Thyroid gland (tissue), 4 donors: Measurements from ENCODE around the gene ALPK3. TPM values are rescaled to one million over a fixed set of nuclear protein-coding genes. Genes with fewer than 3 reads are reported as not detected.

Source experiments
- DNase-seq, 2 donors: peaks; one replicate each; pipeline ENCODE4 v3.0.0-alpha.2; 2019
- H3K27ac ChIP-seq, 3 donors: fragments of 200-600 bp; sonication (generic); 1 replicate in 2 of 3; 2 replicates in 1 of 3; pipeline ENCODE4 v1.5.1; 2016 to 2019; ENCODE audit warnings: mild to moderate bottlenecking in 1 of 3, moderate library complexity in 1 of 3
- H3K27me3 ChIP-seq: fragments of 200-600 bp; sonication (generic); one replicate; pipeline ENCODE4 v1.5.1; 2019
- H3K36me3 ChIP-seq, 2 donors: fragments of 200-600 bp; sonication (generic); one replicate each; pipeline ENCODE4 v1.5.1; 2016 to 2019
- H3K4me1 ChIP-seq, 2 donors: fragments of 200-600 bp; sonication (generic); one replicate each; pipeline ENCODE4 v1.5.1; 2017 to 2019
- H3K4me3 ChIP-seq, 3 donors: fragments of 200-600 bp; sonication (generic); replicated peaks in 1 of 3; 1 replicate in 2 of 3; 2 replicates in 1 of 3; pipeline ENCODE4 v1.5.1; 2016; ENCODE audit warnings: mild to moderate bottlenecking in 1 of 3
- H3K9me3 ChIP-seq: fragments of 200-600 bp; sonication (generic); one replicate; pipeline ENCODE4 v1.5.1; 2017
- POLR2A ChIP-seq, 2 donors: fragments of 450-650 bp; IDR thresholded peaks; one replicate each; pipeline ENCODE4 v1.6.1; 2017; ENCODE audit warnings: antibody characterized with exemption in 2 of 2, mild to moderate bottlenecking in 2 of 2, moderate library complexity in 1 of 2
- WGBS, 2 donors: methylation state at CpG; one replicate each; pipeline ENCODE4 v1.1.5; 2017; 5-methylcytosine and 5-hydroxymethylcytosine counted together
- intact Hi-C: fragments of 100-400 bp; cut with DNase I; formaldehyde crosslinking; loops from one replicate; pipeline ENCODE4 v1.15.1; 2023
- total RNA-seq, 4 donors: library from RNA; depleted of rRNA; stranded (reverse); fragments of >200 nt; gene quantifications; one replicate each; pipeline ENCODE4 v1.2.3, GENCODE V29; 2016
- TF ChIP-seq, protein P1 (sequence below), 6 experiments: fragments of 200-600 bp in 3 of 6; fragments of 450-650 bp in 3 of 6; sonication (generic) in 3 of 6; IDR thresholded peaks; one replicate each; pipeline ENCODE4 v1.5.1; 2016 to 2019; ENCODE audit warnings: antibody characterized with exemption in 6 of 6, mild to moderate bottlenecking in 2 of 6, inconsistent platforms in 1 of 6, moderate library complexity in 1 of 6

The ALPK3 gene
- total RNA-seq, 4 donors from 2014 or later: 5.8 to 10.4 (median 7.4) TPM

DNA sequence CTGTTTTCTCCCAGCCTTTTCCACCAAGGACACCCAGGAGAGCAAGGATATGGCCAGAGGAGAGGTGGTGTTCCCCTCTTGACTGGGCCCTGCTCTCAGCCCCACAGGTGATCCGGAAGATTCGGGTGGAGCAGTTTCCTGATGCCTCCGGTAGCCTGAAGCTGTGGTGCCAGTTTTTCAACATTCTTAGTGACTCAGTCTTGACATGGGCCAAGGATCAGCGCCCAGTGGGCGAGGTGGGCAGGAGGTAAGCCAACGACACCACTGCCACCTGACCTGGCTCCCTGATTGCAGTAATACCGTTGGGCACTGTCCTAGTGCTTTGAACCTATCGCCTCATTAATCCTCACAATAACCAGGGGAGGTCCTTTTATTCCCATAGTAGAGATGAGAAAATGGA lies 42.0 kb downstream of the ALPK3 start:
- TF ChIP-seq, protein P1, sequence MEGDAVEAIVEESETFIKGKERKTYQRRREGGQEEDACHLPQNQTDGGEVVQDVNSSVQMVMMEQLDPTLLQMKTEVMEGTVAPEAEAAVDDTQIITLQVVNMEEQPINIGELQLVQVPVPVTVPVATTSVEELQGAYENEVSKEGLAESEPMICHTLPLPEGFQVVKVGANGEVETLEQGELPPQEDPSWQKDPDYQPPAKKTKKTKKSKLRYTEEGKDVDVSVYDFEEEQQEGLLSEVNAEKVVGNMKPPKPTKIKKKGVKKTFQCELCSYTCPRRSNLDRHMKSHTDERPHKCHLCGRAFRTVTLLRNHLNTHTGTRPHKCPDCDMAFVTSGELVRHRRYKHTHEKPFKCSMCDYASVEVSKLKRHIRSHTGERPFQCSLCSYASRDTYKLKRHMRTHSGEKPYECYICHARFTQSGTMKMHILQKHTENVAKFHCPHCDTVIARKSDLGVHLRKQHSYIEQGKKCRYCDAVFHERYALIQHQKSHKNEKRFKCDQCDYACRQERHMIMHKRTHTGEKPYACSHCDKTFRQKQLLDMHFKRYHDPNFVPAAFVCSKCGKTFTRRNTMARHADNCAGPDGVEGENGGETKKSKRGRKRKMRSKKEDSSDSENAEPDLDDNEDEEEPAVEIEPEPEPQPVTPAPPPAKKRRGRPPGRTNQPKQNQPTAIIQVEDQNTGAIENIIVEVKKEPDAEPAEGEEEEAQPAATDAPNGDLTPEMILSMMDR (IDR thresholded peaks at IDR 0.05): no peak
- TF ChIP-seq POLR2A (IDR thresholded peaks at IDR 0.05): no peak
- H3K4me1 ChIP-seq: no peaks in the 10 kb centered on the region
- no peak overlapping the region for H3K4me3 ChIP-seq
- WGBS, 2 donors: 92 to 94% methylated on average over 8 of the region's 8 CpGs
- H3K9me3 ChIP-seq: no peaks in the 10 kb centered on the region
- H3K27me3 ChIP-seq: no peaks in the 10 kb centered on the region
- intact Hi-C loops: no loop called here
- DNase-seq: no peak
- H3K36me3 ChIP-seq: peaks cover 0 to 5% of the 10 kb centered on the region in 2 donors
- H3K27ac ChIP-seq: no peak overlapping the region

DNA sequence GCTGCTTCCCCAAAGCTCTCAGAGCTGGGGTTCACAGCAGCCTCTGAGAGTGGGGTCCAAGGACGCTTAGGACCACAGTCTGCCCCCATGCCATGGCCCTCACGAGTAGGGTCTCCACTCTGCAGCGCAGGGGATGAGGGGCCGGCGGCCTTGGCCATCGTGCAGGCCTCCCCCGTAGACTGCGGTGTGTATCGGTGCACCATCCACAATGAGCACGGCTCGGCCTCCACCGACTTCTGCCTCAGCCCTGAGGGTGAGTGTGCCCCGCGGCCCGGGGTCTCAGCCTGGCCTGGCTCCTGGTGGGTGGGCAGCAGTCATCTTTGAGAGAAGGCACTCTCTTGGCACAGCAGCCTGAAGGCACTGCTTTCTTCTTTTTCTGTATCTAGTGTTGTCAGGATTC lies 42.5 kb downstream of the ALPK3 start:
- DNase-seq: no peak
- WGBS, 2 donors: 95% methylated on average over 15 of the region's 15 CpGs; no CpG with 5 or more reads in 1 of the 2 donors
- Histone ChIP-seq H3K27ac (no peak overlapping the region), H3K9me3 (no peaks in the 10 kb centered on the region), H3K36me3 (peaks cover 0 to 5% of the 10 kb centered on the region in 2 donors), H3K27me3 (no peaks in the 10 kb centered on the region), H3K4me1 (no peaks in the 10 kb centered on the region), H3K4me3 (no peak overlapping the region)
- no peak for TF ChIP-seq POLR2A (IDR thresholded peaks at IDR 0.05)
- TF ChIP-seq, protein P1 (IDR thresholded peaks at IDR 0.05): no peak
- intact Hi-C loops: no loop called here

DNA sequence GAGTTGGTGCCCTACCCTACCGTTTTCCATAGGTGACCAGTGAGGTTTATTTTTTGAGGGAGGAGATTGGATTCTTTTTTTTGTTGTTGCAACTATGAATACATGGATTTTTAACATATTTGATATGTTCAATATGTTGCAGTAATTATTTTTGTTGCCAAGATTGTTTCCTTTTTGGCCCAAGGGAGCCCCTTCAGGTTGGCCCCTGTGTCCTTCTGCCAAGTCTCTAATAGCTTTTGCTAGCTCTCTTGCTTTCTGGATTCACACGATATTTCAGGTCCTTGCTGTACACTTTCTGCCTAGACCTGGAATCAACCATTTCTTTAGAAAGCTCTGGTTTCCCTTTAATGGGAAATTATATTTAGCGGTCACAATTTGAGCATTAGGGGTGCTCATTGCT lies 44.6 kb downstream of the ALPK3 start:
- intact Hi-C loops: no loop called here

DNA sequence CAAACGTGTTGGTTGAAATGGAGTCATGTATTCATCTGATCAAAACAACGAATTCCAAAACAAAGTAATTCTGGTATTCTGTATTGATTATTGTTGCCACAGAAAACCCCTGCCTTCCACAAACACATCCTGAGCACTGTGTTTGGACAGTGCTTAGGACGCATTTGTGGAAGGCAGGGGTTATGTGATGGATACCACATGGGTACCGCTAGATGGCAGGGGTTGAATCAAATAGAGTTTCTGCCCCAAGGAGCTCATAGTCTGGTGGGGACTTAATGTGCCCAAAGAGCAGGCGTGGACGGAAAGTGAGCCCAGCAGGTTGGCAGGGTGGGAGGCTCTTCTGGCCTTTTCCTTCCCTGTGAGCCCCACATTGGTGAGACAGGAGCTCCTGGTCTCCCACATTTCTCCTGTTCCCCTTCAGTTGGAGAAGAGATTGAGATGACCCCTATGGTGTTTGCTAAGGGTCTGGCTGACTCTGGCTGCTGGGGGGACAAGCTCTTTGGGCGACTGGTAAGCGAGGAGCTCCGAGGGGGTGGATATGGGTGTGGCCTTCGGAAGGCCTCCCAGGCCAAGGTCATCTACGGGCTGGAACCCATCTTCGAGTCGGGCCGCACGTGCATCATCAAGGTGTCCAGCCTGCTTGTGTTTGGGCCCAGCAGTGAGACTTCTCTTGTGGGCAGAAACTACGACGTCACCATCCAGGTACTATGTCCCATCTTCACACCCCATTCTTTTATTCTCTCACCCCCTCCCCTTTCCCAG lies 45.2 kb downstream of the ALPK3 start:
- H3K4me1 ChIP-seq: no peaks in the 10 kb centered on the region
- H3K27me3 ChIP-seq: no peaks in the 10 kb centered on the region
- H3K27ac ChIP-seq: no peak overlapping the region
- no peaks in the 10 kb centered on the region for H3K36me3 ChIP-seq
- intact Hi-C loops: no loop called here
- WGBS, 2 donors: 96% methylated on average over 16 to 17 of the region's 17 CpGs
- TF ChIP-seq, protein P1 (IDR thresholded peaks at IDR 0.05): no peak
- no peak for TF ChIP-seq POLR2A (IDR thresholded peaks at IDR 0.05)
- no peaks in the 10 kb centered on the region for H3K9me3 ChIP-seq
- no peak for DNase-seq
- H3K4me3 ChIP-seq: no peak overlapping the region

More for the DNA sequence above, 44.6 kb downstream of the ALPK3 start:
- TF ChIP-seq, protein P1 (IDR thresholded peaks at IDR 0.05): no peak
- TF ChIP-seq POLR2A (IDR thresholded peaks at IDR 0.05): no peak
- no peak overlapping the region for H3K27ac ChIP-seq
- H3K27me3 ChIP-seq: no peaks in the 10 kb centered on the region
- 76 to 83% methylated on average over 3 of the region's 3 CpGs for WGBS, 2 donors
- no peaks in the 10 kb centered on the region for H3K4me1 ChIP-seq
- H3K4me3 ChIP-seq: no peak overlapping the region
- H3K9me3 ChIP-seq: no peaks in the 10 kb centered on the region
- H3K36me3 ChIP-seq: peaks cover 0 to 5% of the 10 kb centered on the region in 2 donors
- no peak for DNase-seq
